Measurements from ENCODE around the gene SAMM50. TPM values are rescaled to one million over a fixed set of nuclear protein-coding genes. Genes with fewer than 3 reads are reported as not detected.

SAMM50 gene
- polyA plus RNA-seq, 1 experiment: 61.7 TPM

DNA sequence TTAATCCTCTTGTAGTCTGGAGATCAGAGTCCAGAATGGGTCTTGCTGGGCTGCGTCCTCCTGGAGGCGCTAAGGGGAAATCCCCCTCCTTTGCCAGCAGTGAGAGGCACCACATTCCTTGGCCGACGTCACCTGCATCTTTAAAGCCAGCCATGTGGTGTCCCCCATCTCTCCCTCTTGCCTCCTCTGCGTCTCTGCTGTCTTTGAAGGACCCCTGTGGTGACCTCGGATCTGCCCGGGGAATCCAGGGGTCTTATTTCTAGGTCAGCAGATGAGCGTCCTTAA is 41.7 kb downstream of the SAMM50 start:
- Histone ChIP-seq H3K4me3 (ENCODE audit: low read depth, low read length) (no peak overlapping the region), H3K27me3 (ENCODE audit: control insufficient read depth, insufficient read depth, low read length) (no peaks in the 10 kb centered on the region), H3K9me3 (ENCODE audit: control insufficient read depth, insufficient read depth, low read length) (no peaks in the 10 kb centered on the region), H3K27ac (ENCODE audit: low read depth, low read length) (no peak overlapping the region)
- CTCF ChIA-PET: no interaction called here
- no peak for DNase-seq (ENCODE audit: low read depth, low spot score)
- TF ChIP-seq CTCF (IDR thresholded peaks at IDR 0.05; ENCODE audit: low read depth, low read length): no peak
- POLR2A ChIA-PET: no interaction called here

DNA sequence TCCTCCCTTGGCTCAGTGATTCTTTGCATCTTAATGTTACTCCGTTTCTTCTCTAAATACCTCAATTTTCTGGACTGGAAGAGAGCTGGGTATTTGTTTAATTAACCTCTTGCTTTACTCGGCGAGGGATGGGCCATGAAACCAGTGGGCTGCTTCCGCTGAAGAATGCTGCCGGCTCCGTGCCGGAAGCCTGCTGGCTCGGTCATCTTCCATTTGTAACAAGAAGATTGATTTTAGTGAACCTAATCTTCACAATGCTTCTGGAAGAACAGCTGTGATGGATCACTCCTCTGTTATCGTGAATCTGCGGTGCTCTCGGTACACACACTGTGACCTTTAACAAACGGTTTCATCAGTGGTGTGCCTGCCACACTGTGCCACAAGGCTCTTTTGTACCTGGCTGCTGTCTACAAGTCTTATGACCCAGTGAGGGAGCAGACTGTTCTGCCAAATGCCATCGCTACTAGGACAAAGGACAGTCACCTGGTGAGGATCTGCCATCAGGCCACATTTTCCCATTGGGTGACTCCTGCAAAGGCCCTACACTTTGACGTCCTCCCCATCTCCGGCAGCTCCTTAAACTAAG is 43.5 kb downstream of the SAMM50 start:
- H3K4me3 ChIP-seq (ENCODE audit: low read depth, low read length): no peak overlapping the region
- POLR2A ChIA-PET: no interaction called here
- no peak for DNase-seq (ENCODE audit: low read depth, low spot score)
- no peaks in the 10 kb centered on the region for H3K9me3 ChIP-seq (ENCODE audit: control insufficient read depth, insufficient read depth, low read length)
- CTCF ChIA-PET: interaction anchor here (1.2 kb wide), 1 partner anchor 625 kb away, joined by 3 read pairs; no protein-coding TSS in a partner anchor
- H3K27ac ChIP-seq (ENCODE audit: low read depth, low read length): no peak overlapping the region
- no peak for TF ChIP-seq CTCF (IDR thresholded peaks at IDR 0.05; ENCODE audit: low read depth, low read length)
- H3K27me3 ChIP-seq (ENCODE audit: control insufficient read depth, insufficient read depth, low read length): no peaks in the 10 kb centered on the region

DNA sequence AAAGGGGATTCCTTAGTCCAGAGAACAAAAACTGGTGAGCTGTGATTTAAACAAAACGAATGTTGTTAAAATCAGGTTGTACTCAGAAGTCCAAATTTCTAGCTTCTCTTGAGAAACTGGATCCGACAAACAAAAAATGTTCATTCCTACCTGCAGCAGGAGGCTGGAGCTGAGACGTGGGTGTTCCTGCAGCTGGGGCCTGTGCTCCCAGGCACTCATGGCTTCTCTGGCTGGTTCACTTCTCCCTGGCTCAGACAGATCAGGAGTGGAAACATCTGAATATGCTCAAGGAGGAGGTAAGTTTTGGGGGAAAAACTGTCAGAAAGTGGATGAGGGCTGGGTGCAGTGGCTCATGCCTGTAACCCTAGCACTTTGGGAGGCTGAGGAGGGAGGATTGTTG is 44.1 kb downstream of the SAMM50 start:
- POLR2A ChIA-PET: no interaction called here
- CTCF ChIA-PET: interaction anchor here (1.0 to 1.2 kb wide), 2 partner anchors 624 to 628 kb away, joined by 3 read pairs; no protein-coding TSS in a partner anchor
- no peak overlapping the region for H3K4me3 ChIP-seq (ENCODE audit: low read depth, low read length)
- H3K9me3 ChIP-seq (ENCODE audit: control insufficient read depth, insufficient read depth, low read length): no peaks in the 10 kb centered on the region
- no peak overlapping the region for H3K27ac ChIP-seq (ENCODE audit: low read depth, low read length)
- DNase-seq (ENCODE audit: low read depth, low spot score): no peak
- no peaks in the 10 kb centered on the region for H3K27me3 ChIP-seq (ENCODE audit: control insufficient read depth, insufficient read depth, low read length)
- TF ChIP-seq CTCF (IDR thresholded peaks at IDR 0.05; ENCODE audit: low read depth, low read length): no peak

DNA sequence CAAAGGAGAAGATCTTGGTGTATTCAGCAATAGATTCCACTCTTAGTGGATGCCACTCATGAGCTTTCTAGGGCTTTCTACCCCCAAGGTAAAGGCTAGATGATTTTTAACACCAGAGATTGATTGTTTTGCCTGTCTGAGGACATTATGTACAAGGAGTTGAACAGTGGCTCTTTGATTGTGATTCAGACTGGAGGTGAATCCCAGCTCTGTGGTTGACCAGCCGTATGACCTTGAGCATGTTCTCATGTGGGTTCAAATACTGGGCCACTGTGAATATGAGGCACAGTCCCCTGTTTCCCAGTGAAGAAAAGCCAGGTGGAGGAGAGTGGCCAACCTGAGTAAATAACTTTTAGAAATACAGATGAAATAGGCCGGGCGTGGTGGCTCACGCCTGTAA is 44.9 kb downstream of the SAMM50 start:
- DNase-seq (ENCODE audit: low read depth, low spot score): no peak
- no peak overlapping the region for H3K27ac ChIP-seq (ENCODE audit: low read depth, low read length)

GRCh38 chr22:44001521-44001920 is 46.3 kb downstream of the SAMM50 start:
- POLR2A ChIA-PET: no interaction called here
- no peak for DNase-seq (ENCODE audit: low read depth, low spot score)
- no peak for TF ChIP-seq CTCF (IDR thresholded peaks at IDR 0.05; ENCODE audit: low read depth, low read length)
- H3K27me3 ChIP-seq (ENCODE audit: control insufficient read depth, insufficient read depth, low read length): no peaks in the 10 kb centered on the region
- no peak overlapping the region for H3K27ac ChIP-seq (ENCODE audit: low read depth, low read length)
- H3K9me3 ChIP-seq (ENCODE audit: control insufficient read depth, insufficient read depth, low read length): peaks cover 5% of the 10 kb centered on the region
- no peak overlapping the region for H3K4me3 ChIP-seq (ENCODE audit: low read depth, low read length)
- CTCF ChIA-PET: interaction anchor here (0.9 to 1.8 kb wide), 3 partner anchors 8 to 683 kb away, joined by 3 to 17 read pairs (median 4); no protein-coding TSS in a partner anchor

More for the DNA sequence above, 44.9 kb downstream of the SAMM50 start:
- ChIA-PET CTCF (interaction anchor here (0.6 to 1.0 kb wide), 2 partner anchors 624 to 627 kb away, joined by 3 read pairs; no protein-coding TSS in a partner anchor), POLR2A (no interaction called here)
- no peaks in the 10 kb centered on the region for H3K27me3 ChIP-seq (ENCODE audit: control insufficient read depth, insufficient read depth, low read length)
- H3K9me3 ChIP-seq (ENCODE audit: control insufficient read depth, insufficient read depth, low read length): no peaks in the 10 kb centered on the region; the same call in 1 of the 2 replicates
- TF ChIP-seq CTCF (IDR thresholded peaks at IDR 0.05; ENCODE audit: low read depth, low read length): no peak
- no peak overlapping the region for H3K4me3 ChIP-seq (ENCODE audit: low read depth, low read length)

Measured in AG04450 (cell line).